DOHH2 (cell line): Measurements from ENCODE around the gene PEAR1.

Source experiments
- H3F3A ChIP-seq: fragments of 200-600 bp; sonication (generic), shearing (Covaris generic); 2 replicates; pipeline ENCODE4 v1.6.0; 2016; ENCODE audit warnings: antibody characterized with exemption, mild to moderate bottlenecking; ENCODE audit not compliant: control insufficient read depth, insufficient read depth
- H3K27ac ChIP-seq: fragments of 200-600 bp; sonication (generic); 2 replicates; pipeline ENCODE4 v1.5.1; 2014; ENCODE audit warnings: low read depth, mild to moderate bottlenecking, low read length, moderate library complexity
- H3K27me3 ChIP-seq: fragments of 200-600 bp; sonication (generic); 2 replicates; pipeline ENCODE4 v1.6.1; 2014; ENCODE audit warnings: mild to moderate bottlenecking, low read length, mixed read lengths; ENCODE audit not compliant: control insufficient read depth
- H3K36me3 ChIP-seq: fragments of 200-600 bp; sonication (generic); 2 replicates; pipeline ENCODE4 v1.6.1; 2014; ENCODE audit warnings: mild to moderate bottlenecking, low read length, moderate library complexity, mixed read lengths; ENCODE audit not compliant: control insufficient read depth
- H3K4me1 ChIP-seq: fragments of 200-600 bp; sonication (generic); 2 replicates; pipeline ENCODE4 v1.6.1; 2014; ENCODE audit warnings: mild to moderate bottlenecking, low read length, mixed read lengths; ENCODE audit not compliant: control insufficient read depth
- H3K4me2 ChIP-seq: fragments of 200-600 bp; sonication (generic); 2 replicates; pipeline ENCODE4 v1.6.0; 2014; ENCODE audit warnings: mild to moderate bottlenecking, low read length, moderate library complexity
- H3K4me3 ChIP-seq: fragments of 200-600 bp; sonication (generic); 2 replicates; pipeline ENCODE4 v1.5.1; 2014; ENCODE audit warnings: mild to moderate bottlenecking, low read length, mixed read lengths
- H3K79me2 ChIP-seq: fragments of 200-600 bp; sonication (generic); 2 replicates; pipeline ENCODE4 v1.6.1; 2014; ENCODE audit warnings: mild to moderate bottlenecking, low read length, mixed read lengths; ENCODE audit not compliant: control insufficient read depth
- H3K9me2 ChIP-seq: fragments of 200-600 bp; sonication (generic); replicated peaks from 2 replicates; pipeline ENCODE4 v1.6.1; 2014; ENCODE audit warnings: mild to moderate bottlenecking, low read length, mixed read lengths; ENCODE audit not compliant: control insufficient read depth
- H3K9me3 ChIP-seq: fragments of 200-600 bp; sonication (generic); 2 replicates; pipeline ENCODE4 v1.6.1; 2014; ENCODE audit warnings: antibody characterized with exemption, low read length, mixed read lengths; ENCODE audit not compliant: control insufficient read depth, insufficient read depth
- H4K20me1 ChIP-seq: fragments of 200-600 bp; sonication (generic); 2 replicates; pipeline ENCODE4 v1.6.0; 2014; ENCODE audit warnings: low read depth, mild to moderate bottlenecking, antibody characterized with exemption, low read length, moderate library complexity; ENCODE audit not compliant: control insufficient read depth, insufficient read depth
- CTCF ChIP-seq: fragments of 200-600 bp; sonication (generic); IDR thresholded peaks from one replicate; pipeline ENCODE4 v1.5.1; 2014; ENCODE audit warnings: antibody characterized with exemption, mild to moderate bottlenecking, low read depth, low read length; ENCODE audit not compliant: poor library complexity, severe bottlenecking
- EZH2phosphoT487 ChIP-seq: fragments of 200-600 bp; sonication (generic); IDR thresholded peaks from 2 replicates; pipeline ENCODE4 v1.6.1; 2017; ENCODE audit warnings: borderline replicate concordance, mild to moderate bottlenecking, antibody characterized with exemption, low read length, moderate library complexity, mixed read lengths

PEAR1 gene

GRCh38 chr1:156896490-156897033, 3.0 kb downstream of the PEAR1 start:
- 0 out of 2 replicates have a peak, but pooled peaks cover 3% of the 10 kb centered on the region for H4K20me1 ChIP-seq
- no peak overlapping the region for H3K4me3 ChIP-seq
- TF ChIP-seq CTCF (no peak), EZH2phosphoT487 (no peak)
- H3K27ac ChIP-seq, result no peak overlapping the region
- no peaks in the 10 kb centered on the region for H3K9me3 ChIP-seq
- no peaks in the 10 kb centered on the region for H3K9me2 ChIP-seq
- peaks cover 44% of the 10 kb centered on the region for H3K27me3 ChIP-seq
- H3K79me2 ChIP-seq, result no peaks in the 10 kb centered on the region
- no peaks in the 10 kb centered on the region for H3F3A ChIP-seq
- H3K36me3 ChIP-seq, result no peaks in the 10 kb centered on the region
- no peak overlapping the region for H3K4me2 ChIP-seq
- H3K4me1 ChIP-seq, result 0 out of 2 replicates have a peak, but pooled peaks cover 3% of the 10 kb centered on the region

DNA sequence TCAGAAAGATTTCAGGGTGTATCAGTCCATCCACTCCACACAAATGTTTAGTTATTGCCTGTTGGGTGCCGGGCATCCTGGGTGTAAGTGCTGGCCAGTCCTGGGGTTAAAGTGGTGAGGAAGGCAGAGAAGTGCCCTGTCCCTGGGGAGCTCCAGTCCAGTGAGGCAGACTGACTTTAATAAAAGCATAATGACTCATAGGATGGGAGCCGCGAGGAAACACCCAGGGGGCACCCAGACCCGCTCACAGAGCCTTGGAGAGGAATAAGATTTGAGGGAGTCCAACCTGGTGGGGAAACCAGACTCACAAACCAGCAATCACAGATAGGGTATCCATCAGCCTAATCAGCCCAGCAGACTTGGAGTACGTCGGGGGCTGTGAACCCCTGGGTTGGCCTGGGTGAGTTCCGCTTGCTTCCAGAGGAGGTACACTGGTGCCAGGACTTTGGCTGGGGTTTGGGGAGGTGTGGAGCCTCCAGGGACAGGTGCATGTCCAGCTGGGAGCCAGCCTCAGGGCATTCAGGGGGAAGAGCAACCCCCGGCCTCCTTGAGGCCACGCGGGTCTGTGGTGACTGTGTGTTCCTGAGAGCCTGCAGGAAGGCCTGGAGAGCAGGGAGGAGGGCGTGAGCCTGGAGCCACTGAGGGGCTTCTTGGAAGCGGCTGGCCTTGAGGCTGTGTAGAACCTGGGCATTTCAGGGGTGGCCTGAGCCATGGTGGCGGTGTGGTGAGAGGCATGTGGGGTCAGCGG, 3.7 kb downstream of the PEAR1 start:
- Histone ChIP-seq H3F3A (no peaks in the 10 kb centered on the region), H3K79me2 (no peaks in the 10 kb centered on the region), H3K9me3 (no peaks in the 10 kb centered on the region), H4K20me1 (0 out of 2 replicates have a peak, but pooled peaks cover 3% of the 10 kb centered on the region), H3K27ac (no peak overlapping the region), H3K36me3 (no peaks in the 10 kb centered on the region), H3K4me1 (no peaks in the 10 kb centered on the region), H3K9me2 (no peaks in the 10 kb centered on the region), H3K4me3 (no peak overlapping the region), H3K27me3 (peaks cover 37% of the 10 kb centered on the region), H3K4me2 (no peak overlapping the region)
- no peak for TF ChIP-seq CTCF
- TF ChIP-seq EZH2phosphoT487, result no peak

DNA sequence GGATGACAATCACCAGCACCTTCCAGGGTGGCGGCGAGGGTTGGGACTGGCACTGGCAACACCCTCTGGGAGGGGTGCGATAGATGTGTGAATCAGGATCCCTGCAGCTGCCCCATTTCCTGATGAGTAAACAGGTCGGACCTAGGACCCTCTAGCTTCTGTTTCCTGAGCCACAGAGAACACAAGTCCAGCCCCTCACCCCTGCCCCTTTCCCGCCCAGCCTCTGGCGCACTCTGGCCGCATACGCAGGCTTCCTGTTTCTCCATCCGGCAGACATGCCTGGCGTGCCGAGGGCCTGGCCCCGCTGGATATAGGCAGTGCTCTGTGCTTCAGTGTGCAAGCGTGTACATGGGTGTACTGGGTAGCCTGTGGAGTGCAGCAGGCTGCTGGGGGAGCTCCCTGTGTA, 4.6 kb downstream of the PEAR1 start:
- no peak overlapping the region for H3K4me2 ChIP-seq
- no peaks in the 10 kb centered on the region for H3F3A ChIP-seq
- H3K4me3 ChIP-seq, result no peak overlapping the region
- no peaks in the 10 kb centered on the region for H3K79me2 ChIP-seq
- no peak for TF ChIP-seq CTCF
- H4K20me1 ChIP-seq, result 0 out of 2 replicates have a peak, but pooled peaks cover 3% of the 10 kb centered on the region
- H3K4me1 ChIP-seq, result no peaks in the 10 kb centered on the region
- H3K9me2 ChIP-seq, result no peaks in the 10 kb centered on the region
- no peak overlapping the region for H3K27ac ChIP-seq
- H3K27me3 ChIP-seq, result peaks cover 37% of the 10 kb centered on the region
- H3K9me3 ChIP-seq, result no peaks in the 10 kb centered on the region
- no peaks in the 10 kb centered on the region for H3K36me3 ChIP-seq
